ENCODE data around the gene MYH14. TPM values are rescaled to one million over a fixed set of nuclear protein-coding genes. Genes with fewer than 3 reads are reported as not detected.

MYH14 gene
- polyA plus RNA-seq, 1 donor from 2014 or later = not detected

GRCh38 chr19:50303558-50303957 lies 100.1 kb downstream of the MYH14 start:
- no peaks in the 10 kb centered on the region for H4K20me1 ChIP-seq (ENCODE audit: insufficient read depth)
- H3K9me3 ChIP-seq (ENCODE audit: low read length) = peaks cover 5% of the 10 kb centered on the region
- no peak for TF ChIP-seq POLR2AphosphoS5 (IDR thresholded peaks at IDR 0.05)
- no peak for TF ChIP-seq MXI1 (conservative IDR thresholded peaks at IDR 0.05; ENCODE audit: poor library complexity, severe bottlenecking)
- no peak for TF ChIP-seq REST (IDR thresholded peaks at IDR 0.05; ENCODE audit: borderline replicate concordance)
- TF ChIP-seq SMC3 (conservative IDR thresholded peaks at IDR 0.05; ENCODE audit: poor library complexity) = no peak
- no peak for TF ChIP-seq EP300 (conservative IDR thresholded peaks at IDR 0.05; ENCODE audit: poor library complexity, severe bottlenecking)
- no peak for TF ChIP-seq TAF1 (IDR thresholded peaks at IDR 0.05; ENCODE audit: low read depth)
- TF ChIP-seq CTCF (IDR thresholded peaks at IDR 0.05; ENCODE audit: poor library complexity, severe bottlenecking) = no peak
- no peak for TF ChIP-seq EZH2 (IDR thresholded peaks at IDR 0.05; ENCODE audit: borderline replicate concordance, insufficient read depth, low read length, poor library complexity, severe bottlenecking)
- no peak for TF ChIP-seq RAD21 (conservative IDR thresholded peaks at IDR 0.05)
- H3K27ac ChIP-seq (ENCODE audit: low read length) = no peak overlapping the region
- H3K27me3 ChIP-seq (ENCODE audit: insufficient read depth, low read depth, low read length) = no peaks in the 10 kb centered on the region
- H3F3A ChIP-seq (ENCODE audit: insufficient read depth, low read length, poor library complexity, severe bottlenecking) = no peaks in the 10 kb centered on the region
- no peak overlapping the region for H3K9ac ChIP-seq (ENCODE audit: low read length)
- no peak overlapping the region for H3K4me2 ChIP-seq (ENCODE audit: low read length)
- no peaks in the 10 kb centered on the region for H3K9me2 ChIP-seq (ENCODE audit: insufficient read depth, low read length)
- no peaks in the 10 kb centered on the region for H3K36me3 ChIP-seq (ENCODE audit: insufficient read depth, low read length)
- no peak overlapping the region for H3K4me3 ChIP-seq (ENCODE audit: low read length)
- H2AFZ ChIP-seq (ENCODE audit: low read depth, low read length) = no peak overlapping the region
- no peaks in the 10 kb centered on the region for H3K79me2 ChIP-seq (replicated peaks; ENCODE audit: insufficient read depth, low read length)

- no peak overlapping the region for H3K27ac ChIP-seq (ENCODE audit: low read length)
- peaks cover 19% of the 10 kb centered on the region for H3K27me3 ChIP-seq (ENCODE audit: insufficient read depth, low read depth, low read length)
- no peaks in the 10 kb centered on the region for H3F3A ChIP-seq (ENCODE audit: insufficient read depth, low read length, poor library complexity, severe bottlenecking)
- H3K9me3 ChIP-seq (ENCODE audit: low read length) = peaks cover 5% of the 10 kb centered on the region
- no peaks in the 10 kb centered on the region for H3K79me2 ChIP-seq (replicated peaks; ENCODE audit: insufficient read depth, low read length)
- no peak for TF ChIP-seq RAD21 (conservative IDR thresholded peaks at IDR 0.05)
- no peak for TF ChIP-seq EZH2 (IDR thresholded peaks at IDR 0.05; ENCODE audit: borderline replicate concordance, insufficient read depth, low read length, poor library complexity, severe bottlenecking)
- no peak for TF ChIP-seq CTCF (IDR thresholded peaks at IDR 0.05; ENCODE audit: poor library complexity, severe bottlenecking)
- no peak for TF ChIP-seq REST (IDR thresholded peaks at IDR 0.05; ENCODE audit: borderline replicate concordance)
- TF ChIP-seq EP300 (conservative IDR thresholded peaks at IDR 0.05; ENCODE audit: poor library complexity, severe bottlenecking) = no peak
- TF ChIP-seq TAF1 (IDR thresholded peaks at IDR 0.05; ENCODE audit: low read depth) = no peak
- TF ChIP-seq SMC3 (conservative IDR thresholded peaks at IDR 0.05; ENCODE audit: poor library complexity) = no peak
- no peak for TF ChIP-seq POLR2AphosphoS5 (IDR thresholded peaks at IDR 0.05)
- TF ChIP-seq MXI1 (conservative IDR thresholded peaks at IDR 0.05; ENCODE audit: poor library complexity, severe bottlenecking) = no peak
- no peak overlapping the region for H3K4me3 ChIP-seq (ENCODE audit: low read length)
- H3K4me2 ChIP-seq (ENCODE audit: low read length) = no peak overlapping the region
- H4K20me1 ChIP-seq (ENCODE audit: insufficient read depth) = no peaks in the 10 kb centered on the region
- H3K9ac ChIP-seq (ENCODE audit: low read length) = no peak overlapping the region
- H2AFZ ChIP-seq (ENCODE audit: low read depth, low read length) = no peak overlapping the region
- H3K36me3 ChIP-seq (ENCODE audit: insufficient read depth, low read length) = no peaks in the 10 kb centered on the region
- no peaks in the 10 kb centered on the region for H3K9me2 ChIP-seq (ENCODE audit: insufficient read depth, low read length)
Observed at GRCh38 chr19:50308991-50309390, 105.6 kb downstream of the MYH14 start.
